T-helper 2 cell treated with Interferon-gamma antibody and Interleukin-4, amounts not matched to agents 100 ng/mL and 5 ng/mL, for 36 hours (primary cell): ENCODE data around the gene RASD1. TPM values are rescaled to one million over a fixed set of nuclear protein-coding genes. Genes with fewer than 3 reads are reported as not detected.

ENCODE experiments used
- intact Hi-C: fragments of 100-400 bp; cut with micrococcal nuclease; formaldehyde crosslinking; loops from one replicate; pipeline ENCODE4 v1.15.1; 2023
- total RNA-seq: library from RNA; stranded (reverse); gene quantifications from 2 replicates; pipeline ENCODE4 v1.2.3, GENCODE V29; 2022

The RASD1 gene
- total RNA-seq, 1 donor from 2014 or later, result 0.82 TPM

DNA sequence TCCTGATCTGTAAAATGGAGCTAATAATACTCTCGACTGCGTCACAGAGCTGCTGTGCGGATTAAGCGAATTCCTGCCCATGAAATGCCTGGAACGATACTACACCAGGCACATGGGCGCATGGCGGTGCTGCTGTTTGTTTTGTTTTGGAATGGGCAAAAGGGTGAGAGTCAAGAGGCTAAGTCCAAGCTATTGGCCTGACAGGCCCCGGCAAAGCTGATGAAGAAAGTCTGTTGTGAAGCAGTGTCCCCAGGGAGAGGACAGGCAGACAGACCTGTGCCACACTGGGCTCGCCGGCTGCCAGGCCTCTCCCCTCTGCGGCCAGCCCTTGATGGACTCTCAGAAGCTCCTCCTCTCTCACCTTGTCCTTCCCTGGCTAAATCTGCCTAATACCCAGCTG is 31.3 kb upstream of the RASD1 start:
- intact Hi-C loops, result no loop called here

DNA sequence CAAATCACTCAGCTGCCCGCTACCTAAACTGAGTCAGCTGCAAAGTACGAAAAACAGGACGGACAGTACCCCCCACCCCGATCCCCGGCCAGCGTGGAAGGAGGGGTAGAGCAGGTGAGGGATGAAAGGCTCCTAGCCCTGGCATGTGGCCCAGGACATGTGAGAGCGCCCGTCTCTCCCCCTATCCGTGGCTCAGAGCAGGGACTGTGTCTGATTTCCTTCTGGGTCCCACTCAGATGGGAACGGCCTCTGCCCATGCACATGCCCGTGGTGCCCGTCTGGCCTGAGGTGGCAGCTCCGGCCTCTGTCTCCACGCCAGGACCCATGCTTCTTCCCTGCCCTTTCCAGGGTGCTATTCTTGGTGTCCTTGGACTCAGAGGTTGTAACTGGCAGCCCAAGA is 30.2 kb upstream of the RASD1 start:
- intact Hi-C loops, result no loop called here

DNA sequence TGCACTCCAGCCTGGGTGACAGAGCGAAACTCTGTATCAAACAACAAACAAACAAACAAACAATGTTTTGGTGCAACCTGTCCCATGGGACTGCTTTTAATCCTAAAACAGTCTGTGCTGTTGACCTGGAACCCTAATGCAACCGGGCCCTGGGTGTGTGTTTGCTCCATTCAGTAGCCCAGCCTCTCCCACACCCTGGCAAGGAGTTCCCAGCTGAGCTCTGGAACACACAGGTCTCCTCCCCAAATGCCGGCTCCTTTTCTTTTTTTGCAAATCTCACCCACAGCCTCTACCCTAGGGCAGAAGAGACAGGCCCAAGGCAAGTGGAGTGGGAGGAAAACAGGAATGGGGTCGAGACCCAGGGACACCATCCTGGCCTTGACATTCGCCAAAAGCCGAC is 29.8 kb upstream of the RASD1 start:
- intact Hi-C loops, result no loop called here

DNA sequence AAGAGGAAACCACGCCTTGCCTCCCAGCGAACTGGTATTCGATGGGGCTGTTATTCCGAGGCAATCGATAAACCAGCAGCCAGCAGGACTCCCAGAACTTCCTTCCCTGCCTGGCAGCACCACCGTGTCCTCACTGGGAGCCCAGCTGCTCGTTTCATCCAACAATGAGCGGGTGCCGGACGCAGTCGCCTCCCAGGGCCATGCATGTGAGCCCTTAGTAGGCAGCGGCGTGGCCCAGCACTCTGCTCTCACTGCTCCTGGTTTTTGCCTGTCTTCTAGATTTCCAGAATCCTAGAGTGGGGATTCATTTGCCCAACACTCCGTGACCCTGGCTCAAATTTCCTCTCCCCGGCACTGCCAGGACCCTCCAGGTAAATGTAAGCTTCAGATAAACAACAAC is 29.1 kb upstream of the RASD1 start:
- intact Hi-C loops, result no loop called here

DNA sequence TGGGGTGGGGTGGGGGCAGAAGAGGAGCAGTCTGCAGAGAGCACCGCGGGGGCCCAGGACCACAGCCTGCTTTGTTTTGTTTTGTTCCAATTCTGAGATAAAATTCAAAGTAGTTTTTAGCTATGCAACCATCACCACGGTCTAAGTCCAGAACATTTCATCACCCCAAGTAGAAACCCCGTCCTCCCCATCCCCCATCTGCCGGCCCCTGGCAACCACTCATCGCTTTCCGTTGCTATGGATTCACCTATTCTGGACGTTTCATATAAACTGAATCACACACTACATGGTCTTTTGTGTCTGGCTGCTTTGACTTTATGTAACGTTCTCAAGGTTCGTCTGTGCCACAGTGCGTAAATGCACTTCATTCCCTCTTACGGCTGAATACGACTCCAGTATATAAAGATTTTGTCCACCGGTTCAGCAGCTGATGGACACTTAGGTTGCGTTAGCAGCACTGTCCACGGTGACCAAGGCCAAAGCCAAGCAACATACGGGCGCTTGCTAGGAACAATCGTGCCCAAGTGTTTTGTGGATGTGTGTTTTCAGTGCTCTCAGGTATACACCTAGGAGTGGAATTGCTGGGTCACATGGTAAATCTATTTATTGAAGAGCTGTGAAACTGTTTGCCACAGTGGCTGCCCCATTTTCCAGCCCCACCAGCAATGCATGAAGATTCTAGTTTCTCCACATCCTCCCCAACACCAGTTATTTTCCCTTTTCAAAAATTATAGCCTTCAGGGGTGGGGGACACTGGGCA is 27.7 kb upstream of the RASD1 start:
- intact Hi-C loops, result no loop called here

DNA sequence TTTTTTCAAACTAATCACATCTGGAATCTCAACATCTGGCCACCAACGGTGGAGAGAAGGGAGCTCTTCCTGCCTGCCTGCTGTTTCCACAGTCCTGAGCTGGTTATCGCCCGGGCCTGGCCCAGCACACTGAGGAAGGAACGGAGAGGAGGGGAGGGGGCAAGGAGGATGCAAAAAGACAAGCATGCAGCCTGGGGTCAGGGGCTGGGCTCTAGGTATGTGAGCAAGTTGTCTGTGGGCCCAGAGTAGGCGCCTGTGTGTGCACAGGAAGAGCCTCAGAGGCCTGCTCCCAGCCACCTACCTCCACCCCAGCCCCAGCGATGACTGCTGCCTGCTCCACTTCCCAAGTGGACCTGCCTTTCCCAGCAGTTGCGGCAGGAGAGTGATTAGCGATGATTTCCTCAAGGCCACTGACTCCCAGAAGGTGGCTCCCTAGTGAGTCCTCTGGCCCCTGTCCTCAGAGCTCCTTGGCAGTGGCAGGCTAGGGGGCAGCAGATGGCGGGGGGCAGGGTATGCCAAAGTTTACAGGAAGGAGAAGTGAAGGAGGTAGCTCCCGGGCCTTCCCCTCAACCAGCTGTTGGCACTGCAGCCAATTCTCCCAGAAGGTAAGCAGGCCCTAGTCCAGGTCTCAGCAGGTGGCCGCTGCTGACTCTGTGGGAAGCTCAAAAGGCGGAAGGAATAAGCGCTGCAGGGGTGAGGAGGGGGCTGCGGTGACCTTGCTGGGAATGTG is 27.0 kb upstream of the RASD1 start:
- intact Hi-C loops, result no loop called here

DNA sequence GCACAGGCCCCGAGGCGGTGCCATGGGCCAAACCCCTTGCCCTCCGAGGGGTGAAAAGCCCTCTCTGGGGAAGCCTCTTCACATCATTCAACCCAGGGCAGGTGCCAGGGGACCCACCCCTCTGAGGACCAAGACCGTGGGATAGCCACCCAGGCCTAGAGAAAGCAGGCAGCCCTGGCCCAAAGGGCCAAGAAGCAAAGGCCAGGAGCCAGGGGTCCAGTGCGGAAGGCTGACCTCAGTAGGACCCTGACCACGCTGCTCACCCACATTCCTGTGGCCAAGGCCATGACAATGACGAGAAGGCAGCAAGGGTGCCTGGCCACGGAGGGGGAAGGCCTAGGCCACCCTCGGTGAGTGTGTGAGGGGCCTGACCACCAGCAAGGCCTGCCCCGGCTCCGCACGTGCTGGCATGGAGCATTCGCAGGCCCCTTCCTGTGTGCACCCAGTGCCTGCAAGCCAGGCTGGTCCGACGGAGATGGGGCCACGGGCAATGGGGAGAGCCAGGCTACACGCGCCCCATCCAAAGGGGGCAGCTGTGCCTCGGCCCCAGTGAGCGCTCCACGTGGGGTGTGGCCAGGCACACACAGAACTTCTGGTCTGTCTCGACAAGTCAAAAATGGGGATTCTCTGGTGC is 24.5 kb upstream of the RASD1 start:
- intact Hi-C loops, result no loop called here

DNA sequence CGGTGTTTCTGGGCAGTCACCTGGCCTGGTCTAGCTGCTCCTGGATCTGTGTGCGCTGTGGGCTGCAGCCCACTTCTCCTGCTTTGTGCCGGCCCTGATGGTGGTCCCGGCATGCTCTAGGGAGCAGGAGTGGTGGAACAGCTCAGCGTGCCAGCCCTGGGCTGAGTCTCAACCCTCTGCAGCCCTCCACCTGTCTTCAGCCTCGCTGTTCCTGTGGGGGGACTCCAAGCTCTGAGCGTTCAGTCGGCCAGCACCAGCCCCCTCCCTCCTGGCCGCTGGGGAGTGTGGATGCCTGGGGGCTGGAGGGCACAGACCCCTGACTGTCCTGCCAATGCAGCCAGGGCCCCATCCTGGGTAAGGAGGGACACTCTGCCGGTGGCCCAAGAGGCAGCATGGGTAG is 23.7 kb upstream of the RASD1 start:
- intact Hi-C loops, result no loop called here

DNA sequence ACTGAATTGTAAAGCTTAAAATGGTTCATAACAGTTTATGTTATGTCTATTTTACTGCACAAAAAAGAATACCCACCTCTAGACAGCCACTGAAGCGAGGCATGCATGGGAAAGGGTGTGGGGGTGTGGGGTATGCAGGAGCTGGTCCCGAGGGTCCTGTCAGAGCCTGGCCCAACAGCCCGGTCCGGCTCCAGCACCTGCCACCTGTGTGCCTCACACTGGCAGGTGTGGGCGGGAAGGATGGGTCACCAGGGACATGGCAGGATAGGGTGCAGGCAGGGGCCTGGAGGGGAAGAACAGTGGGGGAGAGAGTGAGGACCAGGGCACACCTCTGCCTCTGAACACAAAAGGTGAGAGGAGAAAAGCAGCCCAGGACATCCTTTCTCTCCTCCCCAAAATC is 22.8 kb upstream of the RASD1 start:
- intact Hi-C loops, result no loop called here

DNA sequence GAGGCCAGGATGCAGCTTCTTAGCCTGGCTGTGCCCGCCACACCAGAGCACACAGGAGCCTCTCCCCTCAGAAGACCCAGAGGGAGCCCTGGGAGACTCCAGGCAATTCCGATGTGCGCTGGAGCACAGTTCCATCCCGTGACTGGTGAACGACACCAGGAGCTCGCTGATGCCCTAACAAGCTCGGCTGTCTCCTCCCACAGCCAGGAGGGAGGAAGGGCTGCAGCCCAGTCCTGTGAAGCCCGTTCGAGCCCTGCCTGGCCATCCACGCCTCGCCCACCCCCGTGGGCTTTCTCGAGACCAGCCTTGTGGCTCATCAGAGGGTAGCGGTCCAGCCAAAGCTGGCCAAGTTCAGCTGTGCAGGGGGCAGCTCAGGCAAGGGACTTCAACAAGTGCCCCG is 21.8 kb upstream of the RASD1 start:
- intact Hi-C loops, result no loop called here

DNA sequence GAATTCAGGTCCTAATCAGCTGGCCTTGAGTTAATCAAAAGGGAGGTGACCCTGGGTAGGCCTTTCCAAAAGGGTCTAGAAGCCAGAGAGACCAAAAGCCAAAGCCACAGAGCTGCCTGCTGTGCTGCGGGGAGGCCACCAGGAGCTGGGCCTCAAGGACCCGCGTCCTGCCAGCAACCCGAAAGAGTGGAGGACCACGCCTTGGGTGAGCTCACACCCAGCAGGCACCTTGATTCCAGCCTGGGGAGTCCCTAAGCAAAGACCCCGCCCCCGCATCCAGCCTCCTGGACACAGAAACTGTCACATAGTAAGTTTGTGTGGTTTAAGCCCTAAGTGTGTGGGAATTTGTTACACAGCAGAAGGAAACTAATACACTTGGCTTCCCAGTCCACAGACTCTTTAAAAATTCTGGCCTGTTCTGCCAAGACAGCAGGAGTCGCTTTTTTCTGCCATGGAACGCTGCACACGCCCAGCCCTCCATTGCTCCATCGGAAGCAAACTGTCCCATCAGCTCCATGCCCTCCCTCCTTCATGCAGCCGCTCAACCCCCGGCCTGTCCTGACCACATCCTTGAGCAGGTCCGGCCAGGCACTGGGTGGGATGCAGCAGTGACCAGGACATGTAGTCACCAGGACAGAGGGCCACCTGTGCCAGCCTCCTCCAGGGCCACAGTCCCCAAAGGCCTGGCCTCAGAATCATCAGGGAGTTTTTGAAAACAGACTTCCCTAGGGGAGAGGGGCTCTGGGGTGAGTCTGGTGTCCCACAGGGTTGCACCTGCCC is 20.9 kb upstream of the RASD1 start:
- intact Hi-C loops, result no loop called here

DNA sequence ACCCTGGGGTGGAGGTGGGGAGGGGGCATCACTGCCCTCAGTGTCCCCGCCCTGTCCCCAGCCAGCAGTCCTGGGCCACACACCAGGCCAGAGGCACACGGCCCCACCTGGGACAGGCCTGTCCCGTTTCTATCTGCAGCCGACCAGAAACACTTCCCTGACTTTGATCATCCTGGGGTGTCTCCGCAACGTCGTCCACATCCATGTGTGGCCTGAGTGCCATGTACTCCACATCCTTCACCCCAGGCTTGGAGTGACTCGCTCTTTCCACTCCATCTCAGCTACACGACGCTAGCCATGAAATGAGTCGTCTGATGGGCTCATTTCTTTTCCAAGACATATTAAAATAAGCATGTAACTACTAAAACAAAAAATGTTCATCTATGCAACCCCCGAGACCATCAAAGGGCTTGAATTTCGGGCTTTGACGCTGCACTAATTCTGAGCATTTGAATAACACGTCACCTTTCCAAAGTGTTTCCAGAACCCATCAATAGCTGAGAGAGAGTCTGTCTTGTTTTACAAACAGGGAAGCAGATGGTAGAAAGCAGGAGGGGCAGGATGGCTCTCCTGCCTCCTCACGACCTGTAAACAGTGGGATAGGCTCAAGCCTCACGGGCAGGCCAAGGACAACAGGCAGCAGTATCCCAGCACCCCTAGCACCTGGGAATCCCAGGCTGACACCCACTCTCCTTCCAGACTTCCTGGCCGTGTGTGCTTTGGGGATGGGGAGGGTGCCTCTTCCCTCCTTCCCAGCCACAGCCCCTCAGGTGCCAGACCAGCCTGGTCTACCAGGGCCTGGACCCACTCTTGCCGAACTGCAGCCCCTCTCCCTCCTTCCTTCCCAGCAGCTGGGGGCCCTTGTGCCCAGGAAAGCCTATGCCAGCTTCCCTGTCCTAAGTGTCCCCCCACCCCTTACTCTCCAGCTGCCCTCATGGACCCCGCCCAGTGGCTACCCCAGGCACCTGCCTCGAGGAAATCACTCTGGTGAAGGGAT is 20.0 kb upstream of the RASD1 start:
- intact Hi-C loops, result no loop called here

DNA sequence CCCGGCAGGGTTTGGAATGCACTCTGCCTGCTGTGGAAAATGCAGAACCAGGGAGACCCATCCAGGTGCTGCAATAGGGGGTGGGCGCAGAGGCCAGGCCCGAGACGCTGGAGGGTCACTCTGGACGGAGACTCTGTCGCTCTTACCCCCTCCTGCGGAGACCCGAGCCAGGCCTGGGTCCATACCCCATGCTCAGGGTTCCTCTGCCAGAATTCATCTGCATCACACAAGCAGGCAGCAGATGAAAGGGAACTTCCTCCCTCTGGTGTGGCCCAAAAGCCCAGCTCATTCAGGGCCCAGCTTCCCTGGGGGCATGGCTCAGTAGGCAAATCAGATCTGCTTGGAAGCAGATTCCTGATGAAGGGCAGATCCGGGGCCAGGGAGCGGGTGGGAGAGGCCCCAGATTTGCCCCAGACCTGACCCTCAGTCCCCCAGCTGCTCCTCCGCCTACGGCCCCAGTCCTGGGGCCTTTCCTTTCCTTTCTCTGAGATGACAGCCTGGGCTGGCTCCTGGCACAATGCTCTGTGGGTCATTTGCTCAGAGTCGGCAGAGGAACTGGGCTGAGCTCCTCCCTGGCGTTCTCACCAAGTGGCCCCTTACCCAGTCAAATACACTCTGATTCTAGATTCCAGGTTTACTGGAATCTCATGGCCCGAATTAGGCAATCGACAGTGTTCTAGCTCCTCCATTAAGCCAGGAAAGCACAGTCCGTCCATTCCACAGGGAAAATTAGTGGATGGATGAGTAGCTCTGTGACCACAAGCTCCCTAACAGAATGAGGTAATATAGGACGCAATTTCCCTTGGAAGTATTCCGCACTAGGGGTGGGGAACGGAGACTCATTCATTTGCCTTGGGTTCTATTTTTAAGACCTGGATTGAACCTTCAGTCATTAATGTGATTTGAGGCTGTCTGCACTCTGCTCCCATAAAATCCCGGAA is 19.1 kb upstream of the RASD1 start:
- intact Hi-C loops, result no loop called here

DNA sequence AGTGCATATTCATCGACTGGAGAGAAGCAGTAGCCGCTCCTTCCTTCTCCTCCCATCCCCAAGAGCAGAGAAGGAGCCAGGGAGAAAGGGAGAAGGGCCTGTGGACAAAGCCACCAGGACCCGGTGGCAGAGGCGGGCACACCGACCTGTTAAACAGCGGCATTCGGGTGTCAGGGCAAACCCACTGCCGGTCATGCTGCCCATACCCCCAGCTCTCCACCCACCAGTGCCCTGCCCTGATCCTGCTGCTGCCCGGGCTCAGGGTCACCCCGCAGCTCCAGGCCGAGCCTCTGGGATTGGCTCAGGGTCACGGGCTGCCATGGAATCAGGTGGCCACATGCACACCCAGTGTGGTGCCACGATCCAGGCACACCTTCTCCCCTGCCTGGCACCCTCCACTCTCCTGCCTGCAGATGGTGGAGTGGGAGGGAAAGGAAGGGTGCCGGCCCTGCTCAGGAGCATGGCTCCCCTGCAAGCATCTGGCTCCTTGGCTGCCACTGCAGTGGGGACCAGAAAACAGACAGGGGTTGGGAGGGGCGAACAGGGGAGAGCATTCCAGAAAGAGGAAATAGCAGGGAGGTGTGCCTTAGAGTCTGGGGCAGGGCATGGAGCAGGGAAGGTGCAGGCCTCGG is 18.3 kb upstream of the RASD1 start:
- intact Hi-C loops, result no loop called here

DNA sequence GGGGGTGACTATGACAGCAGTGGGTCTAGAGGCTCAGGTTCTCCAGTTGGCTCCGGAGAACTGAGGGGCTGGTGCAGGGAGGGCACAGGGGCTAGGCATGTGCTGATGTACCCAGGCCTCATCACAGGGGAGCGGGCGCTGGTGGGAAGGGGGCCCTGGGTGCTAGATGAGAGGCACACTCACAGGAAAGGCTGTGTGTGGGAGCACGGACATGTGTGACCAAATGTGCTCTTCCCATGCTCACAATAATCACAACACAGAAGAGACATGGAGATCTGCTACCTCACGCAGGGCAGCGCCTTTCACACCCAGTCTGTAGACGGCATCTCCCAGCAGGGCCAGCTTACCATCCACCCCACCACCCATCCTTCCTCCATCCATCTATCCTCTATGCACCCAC is 17.4 kb upstream of the RASD1 start:
- intact Hi-C loops, result no loop called here

DNA sequence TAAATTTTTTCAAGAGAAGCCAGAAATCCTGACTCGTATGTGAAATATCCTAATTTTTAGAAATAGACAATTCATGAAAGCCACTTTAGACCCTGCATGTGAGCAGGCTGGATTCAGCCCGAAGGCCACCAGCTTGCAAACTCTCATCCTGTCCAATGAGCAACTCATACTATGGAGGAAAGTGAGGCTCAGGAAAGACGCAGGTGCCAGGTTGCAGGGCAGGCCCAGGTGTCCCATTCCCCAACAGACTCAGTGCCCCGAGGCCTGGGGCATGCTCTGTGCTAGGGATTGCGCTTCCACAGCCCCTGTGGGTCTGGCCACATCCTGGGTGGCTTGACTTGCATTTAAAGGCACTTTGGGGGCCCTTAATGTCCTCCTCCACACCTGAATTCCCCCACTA is 16.7 kb upstream of the RASD1 start:
- intact Hi-C loops, result no loop called here

DNA sequence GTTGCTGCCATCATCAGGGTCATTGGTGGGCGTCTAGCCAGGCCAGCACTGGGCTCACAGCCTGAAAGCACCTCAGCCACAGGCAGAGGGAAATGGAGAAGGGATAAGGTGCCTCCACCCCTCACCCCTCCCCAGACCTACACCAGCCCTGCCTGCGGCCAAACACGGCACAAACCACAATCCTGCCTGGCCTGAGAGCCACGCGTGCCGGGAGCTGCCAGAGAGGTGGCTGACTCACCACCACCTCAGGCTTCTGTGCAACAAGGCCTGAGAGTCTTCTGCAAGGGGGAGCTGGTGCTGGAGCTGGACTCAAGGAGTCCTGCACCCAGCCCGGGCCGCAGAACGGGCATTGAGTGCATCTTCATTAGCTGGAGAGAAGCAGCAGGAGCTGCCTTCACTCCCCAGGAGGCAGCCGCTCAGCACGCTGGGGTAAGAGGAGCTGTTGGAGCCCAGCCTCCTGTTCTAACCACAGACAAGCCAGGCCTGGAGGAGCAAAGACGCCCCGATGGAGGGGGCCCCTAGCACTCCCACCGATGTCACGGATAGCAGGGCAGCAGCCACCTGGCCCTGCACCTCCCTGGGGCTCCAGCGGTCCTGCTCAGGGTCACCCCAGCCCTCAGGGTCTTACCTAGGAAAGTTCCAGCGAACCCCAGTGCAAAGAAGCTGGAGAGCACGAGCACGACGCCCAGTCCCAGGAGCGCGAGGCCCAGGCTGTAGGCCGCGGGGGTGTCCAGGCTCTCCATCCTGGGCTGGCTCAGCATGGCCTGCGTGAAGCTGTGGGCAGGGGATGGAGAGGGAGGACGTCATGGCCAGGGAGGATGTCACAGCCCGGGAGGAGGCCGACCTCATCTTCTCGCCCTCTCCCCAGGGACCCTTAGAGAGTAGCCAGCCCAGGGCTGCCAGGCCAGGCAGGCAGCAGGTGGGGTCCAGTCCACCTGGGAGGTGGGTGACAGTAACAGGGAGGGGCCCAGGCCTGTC is 16.0 kb upstream of the RASD1 start:
- intact Hi-C loops, result no loop called here

DNA sequence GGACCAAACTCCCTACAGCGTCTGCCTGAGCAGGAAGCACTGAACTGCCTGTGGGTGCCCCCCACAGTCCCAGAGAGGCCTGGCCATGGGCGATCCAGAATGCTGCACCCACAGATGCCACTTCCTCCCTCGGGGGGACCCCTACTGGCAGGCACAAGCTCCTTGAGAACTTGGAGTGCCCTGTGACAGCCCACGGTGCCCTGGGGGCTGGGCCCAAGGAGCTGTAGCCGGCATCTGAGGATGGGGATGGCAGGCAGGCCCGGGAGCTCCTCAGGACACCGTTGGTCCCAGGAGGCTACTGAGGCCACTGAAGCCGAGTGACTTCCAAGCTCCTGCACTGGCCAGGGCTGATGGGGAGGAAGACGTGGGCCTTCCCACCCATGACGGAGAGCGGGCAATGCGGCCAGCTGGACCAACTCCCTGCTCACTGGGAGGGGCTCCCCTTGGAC is 15.1 kb upstream of the RASD1 start:
- intact Hi-C loops, result no loop called here
